HEK293 (cell line): ENCODE data around the gene EIF4G3.

Experiments
- CTCF ChIA-PET: fragments of 350-600 bp; formaldehyde crosslinking; extraction: SDS; loops from one replicate; lab custom pipeline; 2021; ENCODE audit warnings: antibody characterized with exemption; lab: Yijun Ruan, JAX
- POLR2A ChIA-PET: fragments of 300-600 bp; formaldehyde crosslinking; extraction: SDS; loops from one replicate; lab custom pipeline; 2020; ENCODE audit warnings: antibody characterized with exemption, inconsistent platforms; lab: Yijun Ruan, JAX
- H3K27ac ChIP-seq: fragments of 200-500 bp; sonication (Bioruptor generic); 2 replicates; pipeline ENCODE4 v1.5.1; 2014; ENCODE audit warnings: low read depth, low read length, control low read depth, inconsistent platforms; ENCODE audit errors: extremely low read depth
- H3K36me3 ChIP-seq, 2 experiments: fragments of 200-500 bp in 1 of 2; sonication (Bioruptor generic) in 1 of 2; 1 replicate in 1 of 2; 2 replicates in 1 of 2; pipeline ENCODE4 v1.5.1; 2014 to 2017; ENCODE audit warnings: inconsistent platforms in 2 of 2, low read length in 2 of 2; ENCODE audit not compliant: control insufficient read depth in 2 of 2, insufficient read depth in 1 of 2
- H3K4me1 ChIP-seq: fragments of 200-500 bp; sonication (Bioruptor generic); 2 replicates; pipeline ENCODE4 v1.5.1; 2014; ENCODE audit warnings: mild to moderate bottlenecking, low read length, inconsistent platforms; ENCODE audit not compliant: control insufficient read depth, insufficient read depth
- H3K4me3 ChIP-seq: 2 replicates; pipeline ENCODE4 v1.5.1; 2011; ENCODE audit warnings: low read depth, mild to moderate bottlenecking, control low read depth, low read length, moderate library complexity
- H3K9me3 ChIP-seq: fragments of 200-500 bp; sonication (Bioruptor generic); 2 replicates; pipeline ENCODE4 v1.5.1; 2014; ENCODE audit warnings: low read depth, low read length, inconsistent platforms; ENCODE audit not compliant: control insufficient read depth, insufficient read depth
- OSR2 ChIP-seq: fragments of 450-650 bp; formaldehyde crosslinking; IDR thresholded peaks from 2 replicates; pipeline ENCODE4 v1.5.1; 2016; ENCODE audit warnings: missing biosample characterization, missing genetic modification characterization
- OVOL3 ChIP-seq: fragments of 450-650 bp; formaldehyde crosslinking; IDR thresholded peaks from 2 replicates; pipeline ENCODE4 v1.5.1; 2016; ENCODE audit warnings: missing biosample characterization, missing genetic modification characterization
- ZNF202 ChIP-seq: fragments of 450-650 bp; formaldehyde crosslinking; IDR thresholded peaks from 2 replicates; pipeline ENCODE4 v1.5.1; 2016; ENCODE audit warnings: missing biosample characterization, missing genetic modification characterization, borderline replicate concordance
- ZNF529 ChIP-seq: fragments of 450-650 bp; formaldehyde crosslinking; IDR thresholded peaks from 2 replicates; pipeline ENCODE4 v1.5.1; 2017; ENCODE audit warnings: missing genetic modification characterization, missing biosample characterization; ENCODE audit not compliant: insufficient replicate concordance
- ZNF558 ChIP-seq: fragments of 450-650 bp; formaldehyde crosslinking; IDR thresholded peaks from 2 replicates; pipeline ENCODE4 v1.5.1; 2016; ENCODE audit warnings: missing biosample characterization, missing genetic modification characterization
- ZNF580 ChIP-seq: fragments of 450-650 bp; formaldehyde crosslinking; IDR thresholded peaks from 2 replicates; pipeline ENCODE4 v1.5.1; 2016; ENCODE audit warnings: missing biosample characterization, missing genetic modification characterization
- ZNF664 ChIP-seq: fragments of 450-650 bp; formaldehyde crosslinking; IDR thresholded peaks from 2 replicates; pipeline ENCODE4 v1.5.1; 2016; ENCODE audit warnings: missing biosample characterization, missing genetic modification characterization
- ZNF707 ChIP-seq: fragments of 450-650 bp; formaldehyde crosslinking; IDR thresholded peaks from 2 replicates; pipeline ENCODE4 v1.5.1; 2016; ENCODE audit warnings: missing biosample characterization, missing genetic modification characterization
- ZNF785 ChIP-seq: fragments of 450-650 bp; formaldehyde crosslinking; IDR thresholded peaks from 2 replicates; pipeline ENCODE4 v1.5.1; 2016; ENCODE audit warnings: missing biosample characterization, missing genetic modification characterization
- ZNF843 ChIP-seq: fragments of 450-650 bp; formaldehyde crosslinking; IDR thresholded peaks from 2 replicates; pipeline ENCODE4 v1.5.1; 2016; ENCODE audit warnings: missing biosample characterization, missing genetic modification characterization
- TF ChIP-seq, protein P1 (sequence below): fragments of 450-650 bp; formaldehyde crosslinking; IDR thresholded peaks from 2 replicates; pipeline ENCODE4 v1.5.1; 2017; ENCODE audit warnings: missing biosample characterization, missing genetic modification characterization
- TF ChIP-seq, protein P2 (sequence below): fragments of 450-650 bp; formaldehyde crosslinking; IDR thresholded peaks from 2 replicates; pipeline ENCODE4 v1.5.1; 2016; ENCODE audit warnings: missing biosample characterization, missing genetic modification characterization
- TF ChIP-seq, protein P3 (sequence below): fragments of 450-650 bp; formaldehyde crosslinking; IDR thresholded peaks from 2 replicates; pipeline ENCODE4 v1.5.1; 2016; ENCODE audit warnings: missing biosample characterization, missing genetic modification characterization
- TF ChIP-seq, protein P4 (sequence below): fragments of 450-650 bp; formaldehyde crosslinking; IDR thresholded peaks from 2 replicates; pipeline ENCODE4 v1.5.1; 2016; ENCODE audit warnings: missing biosample characterization, missing genetic modification characterization
- TF ChIP-seq, protein P5 (sequence below): fragments of 450-650 bp; IDR thresholded peaks from 2 replicates; pipeline ENCODE4 v1.5.1; 2018; ENCODE audit warnings: missing biosample characterization, mild to moderate bottlenecking, missing genetic modification characterization

EIF4G3 gene

GRCh38 chr1:20882837-20883236 lies 293.9 kb downstream of the EIF4G3 start (continued):
- TF ChIP-seq, protein P1, sequence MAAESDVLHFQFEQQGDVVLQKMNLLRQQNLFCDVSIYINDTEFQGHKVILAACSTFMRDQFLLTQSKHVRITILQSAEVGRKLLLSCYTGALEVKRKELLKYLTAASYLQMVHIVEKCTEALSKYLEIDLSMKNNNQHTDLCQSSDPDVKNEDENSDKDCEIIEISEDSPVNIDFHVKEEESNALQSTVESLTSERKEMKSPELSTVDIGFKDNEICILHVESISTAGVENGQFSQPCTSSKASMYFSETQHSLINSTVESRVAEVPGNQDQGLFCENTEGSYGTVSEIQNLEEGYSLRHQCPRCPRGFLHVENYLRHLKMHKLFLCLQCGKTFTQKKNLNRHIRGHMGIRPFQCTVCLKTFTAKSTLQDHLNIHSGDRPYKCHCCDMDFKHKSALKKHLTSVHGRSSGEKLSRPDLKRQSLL (tag by site-specific recombination), result no peak
- no peak for TF ChIP-seq ZNF580
- TF ChIP-seq, protein P2, sequence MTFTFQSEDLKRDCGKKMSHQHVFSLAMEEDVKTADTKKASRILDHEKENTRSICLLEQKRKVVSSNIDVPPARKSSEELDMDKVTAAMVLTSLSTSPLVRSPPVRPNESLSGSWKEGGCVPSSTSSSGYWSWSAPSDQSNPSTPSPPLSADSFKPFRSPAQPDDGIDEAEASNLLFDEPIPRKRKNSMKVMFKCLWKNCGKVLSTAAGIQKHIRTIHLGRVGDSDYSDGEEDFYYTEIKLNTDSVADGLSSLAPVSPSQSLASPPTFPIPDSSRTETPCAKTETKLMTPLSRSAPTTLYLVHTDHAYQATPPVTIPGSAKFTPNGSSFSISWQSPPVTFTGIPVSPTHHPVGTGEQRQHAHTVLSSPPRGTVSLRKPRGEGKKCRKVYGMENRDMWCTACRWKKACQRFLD (tag by site-specific recombination), result no peak
- no peak for TF ChIP-seq ZNF529 (tag by site-specific recombination)
- no peak for TF ChIP-seq ZNF202 (tag by site-specific recombination)
- TF ChIP-seq ZNF785 (tag by site-specific recombination), result no peak

- no peak overlapping the region for H3K4me3 ChIP-seq
- no peaks in the 10 kb centered on the region for H3K4me1 ChIP-seq
- H3K9me3 ChIP-seq, result no peaks in the 10 kb centered on the region
- CTCF ChIA-PET, result interaction anchor here (1.0 kb wide), 1 partner anchor 316 kb away, joined by 4 read pairs; no protein-coding TSS in a partner anchor
- no peak overlapping the region for H3K27ac ChIP-seq
- POLR2A ChIA-PET, result no interaction called here
- TF ChIP-seq, protein P3, sequence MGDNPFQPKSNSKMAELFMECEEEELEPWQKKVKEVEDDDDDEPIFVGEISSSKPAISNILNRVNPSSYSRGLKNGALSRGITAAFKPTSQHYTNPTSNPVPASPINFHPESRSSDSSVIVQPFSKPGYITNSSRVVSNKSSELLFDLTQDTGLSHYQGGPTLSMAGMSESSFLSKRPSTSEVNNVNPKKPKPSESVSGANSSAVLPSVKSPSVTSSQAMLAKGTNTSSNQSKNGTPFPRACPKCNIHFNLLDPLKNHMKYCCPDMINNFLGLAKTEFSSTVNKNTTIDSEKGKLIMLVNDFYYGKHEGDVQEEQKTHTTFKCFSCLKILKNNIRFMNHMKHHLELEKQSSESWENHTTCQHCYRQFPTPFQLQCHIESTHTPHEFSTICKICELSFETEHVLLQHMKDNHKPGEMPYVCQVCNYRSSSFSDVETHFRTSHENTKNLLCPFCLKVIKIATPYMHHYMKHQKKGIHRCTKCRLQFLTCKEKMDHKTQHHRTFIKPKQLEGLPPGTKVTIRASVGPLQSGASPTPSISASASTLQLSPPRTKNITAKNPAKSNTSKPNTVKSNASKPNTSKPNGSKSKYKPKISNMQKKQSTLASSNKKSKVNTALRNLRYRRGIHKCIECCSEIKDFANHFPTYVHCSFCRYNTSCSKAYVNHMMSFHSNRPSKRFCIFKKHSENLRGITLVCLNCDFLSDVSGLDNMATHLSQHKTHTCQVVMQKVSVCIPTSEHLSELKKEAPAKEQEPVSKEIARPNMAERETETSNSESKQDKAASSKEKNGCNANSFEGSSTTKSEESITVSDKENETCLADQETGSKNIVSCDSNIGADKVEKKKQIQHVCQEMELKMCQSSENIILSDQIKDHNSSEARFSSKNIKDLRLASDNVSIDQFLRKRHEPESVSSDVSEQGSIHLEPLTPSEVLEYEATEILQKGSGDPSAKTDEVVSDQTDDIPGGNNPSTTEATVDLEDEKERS (tag by site-specific recombination), result no peak
- peak; percentile 60; the same call in 1 of the 2 replicates for TF ChIP-seq ZNF664 (tag by site-specific recombination)
- H3K36me3 ChIP-seq, result peaks cover 24 to 64% of the 10 kb centered on the region in 2 experiments
Observed at GRCh38 chr1:20878799-20879198, 297.9 kb downstream of the EIF4G3 start.

GRCh38 chr1:20875198-20875973 lies 301.3 kb downstream of the EIF4G3 start:
- Histone ChIP-seq H3K4me1 (no peaks in the 10 kb centered on the region), H3K4me3 (no peak overlapping the region), H3K36me3 (peaks cover 15 to 64% of the 10 kb centered on the region in 2 experiments), H3K9me3 (no peaks in the 10 kb centered on the region), H3K27ac (no peak overlapping the region)
- ChIA-PET CTCF (no interaction called here), POLR2A (no interaction called here)
- TF ChIP-seq OSR2 (tag by site-specific recombination), result 0 out of 2 replicates have a peak, but pooled peaks have one; percentile 33
- no peak for TF ChIP-seq OVOL3 (tag by site-specific recombination)
- no peak for TF ChIP-seq ZNF558 (tag by site-specific recombination)
- TF ChIP-seq, protein P4, sequence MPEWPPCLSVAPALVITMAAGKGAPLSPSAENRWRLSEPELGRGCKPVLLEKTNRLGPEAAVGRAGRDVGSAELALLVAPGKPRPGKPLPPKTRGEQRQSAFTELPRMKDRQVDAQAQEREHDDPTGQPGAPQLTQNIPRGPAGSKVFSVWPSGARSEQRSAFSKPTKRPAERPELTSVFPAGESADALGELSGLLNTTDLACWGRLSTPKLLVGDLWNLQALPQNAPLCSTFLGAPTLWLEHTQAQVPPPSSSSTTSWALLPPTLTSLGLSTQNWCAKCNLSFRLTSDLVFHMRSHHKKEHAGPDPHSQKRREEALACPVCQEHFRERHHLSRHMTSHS (tag by site-specific recombination), result no peak
- TF ChIP-seq, protein P5, sequence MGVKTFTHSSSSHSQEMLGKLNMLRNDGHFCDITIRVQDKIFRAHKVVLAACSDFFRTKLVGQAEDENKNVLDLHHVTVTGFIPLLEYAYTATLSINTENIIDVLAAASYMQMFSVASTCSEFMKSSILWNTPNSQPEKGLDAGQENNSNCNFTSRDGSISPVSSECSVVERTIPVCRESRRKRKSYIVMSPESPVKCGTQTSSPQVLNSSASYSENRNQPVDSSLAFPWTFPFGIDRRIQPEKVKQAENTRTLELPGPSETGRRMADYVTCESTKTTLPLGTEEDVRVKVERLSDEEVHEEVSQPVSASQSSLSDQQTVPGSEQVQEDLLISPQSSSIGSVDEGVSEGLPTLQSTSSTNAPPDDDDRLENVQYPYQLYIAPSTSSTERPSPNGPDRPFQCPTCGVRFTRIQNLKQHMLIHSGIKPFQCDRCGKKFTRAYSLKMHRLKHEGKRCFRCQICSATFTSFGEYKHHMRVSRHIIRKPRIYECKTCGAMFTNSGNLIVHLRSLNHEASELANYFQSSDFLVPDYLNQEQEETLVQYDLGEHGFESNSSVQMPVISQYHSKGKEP (tag by site-specific recombination), result no peak
- no peak for TF ChIP-seq ZNF707
- no peak for TF ChIP-seq ZNF843 (tag by site-specific recombination)
